A673 (cell line): Measurements from ENCODE around the gene ABCA5. TPM values are rescaled to one million over a fixed set of nuclear protein-coding genes. Genes with fewer than 3 reads are reported as not detected.
A peak's percentile ranks its signal among the peaks of the same experiment; 100 is the strongest.

Source experiments
- Bru-seq: library from RNA; stranded (reverse); fragments of 400-500 nt; gene quantifications from one replicate; lab custom pipeline; 2021; lab: Mats Ljungman, UMichigan
- BruChase-seq, 2 experiments: library from RNA; stranded (reverse); fragments of 400-500 nt; gene quantifications; one replicate each; lab custom pipeline; 2021; lab: Mats Ljungman, UMichigan
- BruUV-seq: library from RNA; stranded (reverse); fragments of 400-500 nt; replicated peaks from 2 replicates; lab custom pipeline; 2021; lab: Mats Ljungman, UMichigan
- CTCF ChIA-PET: fragments of 300-600 bp; sonication (Branson Sonifier 250); formaldehyde crosslinking; loops from one replicate; lab custom pipeline; 2022; ENCODE audit warnings: antibody characterized with exemption; lab: Charles Lee
- POLR2A ChIA-PET: fragments of 300-600 bp; sonication (Branson Sonifier 250); formaldehyde crosslinking; loops from one replicate; lab custom pipeline; 2022; ENCODE audit warnings: antibody characterized with exemption; ENCODE audit not compliant: low non-redundant PET; lab: Charles Lee
- DNase-seq: peaks from one replicate; pipeline ENCODE4 v3.0.0-alpha.2; 2015; ENCODE audit warnings: low spot score
- H3K27ac ChIP-seq: fragments of 200-600 bp; sonication (generic); 2 replicates; pipeline ENCODE4 v1.5.1; 2016; ENCODE audit warnings: mixed run types, low read depth, mild to moderate bottlenecking, mixed read lengths, antibody characterized with exemption, low read length; ENCODE audit not compliant: poor library complexity, severe bottlenecking
- H3K27me3 ChIP-seq: fragments of 200-600 bp; sonication (generic); replicated peaks from 2 replicates; pipeline ENCODE4 v1.6.1; 2017; ENCODE audit warnings: mixed run types, low read depth, mild to moderate bottlenecking, mixed read lengths, antibody characterized with exemption, low read length; ENCODE audit not compliant: insufficient read depth, poor library complexity
- H3K36me3 ChIP-seq: fragments of 200-600 bp; sonication (generic); 2 replicates; pipeline ENCODE4 v1.6.1; 2016; ENCODE audit warnings: mixed run types, mild to moderate bottlenecking, mixed read lengths, antibody characterized with exemption, low read length; ENCODE audit not compliant: insufficient read depth, poor library complexity, severe bottlenecking
- H3K4me1 ChIP-seq: fragments of 200-600 bp; sonication (generic); 2 replicates; pipeline ENCODE4 v1.6.1; 2017; ENCODE audit warnings: mixed run types, mild to moderate bottlenecking, mixed read lengths, antibody characterized with exemption, low read length; ENCODE audit not compliant: insufficient read depth, poor library complexity, severe bottlenecking
- H3K4me3 ChIP-seq: fragments of 200-600 bp; sonication (generic); 2 replicates; pipeline ENCODE4 v1.5.1; 2016; ENCODE audit warnings: low read depth, mixed run types, mild to moderate bottlenecking, mixed read lengths, low read length; ENCODE audit not compliant: poor library complexity, severe bottlenecking
- H3K9me3 ChIP-seq: fragments of 200-600 bp; sonication (generic); 2 replicates; pipeline ENCODE4 v1.6.1; 2016; ENCODE audit warnings: mixed run types, low read depth, mild to moderate bottlenecking, mixed read lengths, antibody characterized with exemption, low read length; ENCODE audit not compliant: poor library complexity, severe bottlenecking
- EZH2 ChIP-seq: fragments of 200-600 bp; sonication (generic); IDR thresholded peaks from 2 replicates; pipeline ENCODE4 v1.6.1; 2017; ENCODE audit warnings: borderline replicate concordance, low read depth, mild to moderate bottlenecking, mixed read lengths, antibody characterized with exemption, low read length; ENCODE audit not compliant: poor library complexity, severe bottlenecking
- intact Hi-C: fragments of 100-400 bp; cut with micrococcal nuclease; formaldehyde crosslinking; loops from one replicate; pipeline ENCODE4 v1.10.0; 2022; ENCODE audit not compliant: unreplicated experiment
- long read RNA-seq: library from polyadenylated mRNA; stranded (forward); transcript quantifications from one replicate; pipeline ENCODE4 v2.0.0, GENCODE V29; 2022
- total RNA-seq: library from RNA; stranded (reverse); gene quantifications from 2 replicates; pipeline ENCODE4 v1.2.3, GENCODE V29; 2021
- TF ChIP-seq, protein P1 (sequence below): fragments of 300-800, 200-600 bp; sonication (generic); conservative IDR thresholded peaks from 2 replicates; pipeline ENCODE4 v1.5.1; 2017; ENCODE audit warnings: low read depth, mild to moderate bottlenecking, antibody characterized with exemption, low read length, moderate library complexity, mixed read lengths

ABCA5 gene, protein sequence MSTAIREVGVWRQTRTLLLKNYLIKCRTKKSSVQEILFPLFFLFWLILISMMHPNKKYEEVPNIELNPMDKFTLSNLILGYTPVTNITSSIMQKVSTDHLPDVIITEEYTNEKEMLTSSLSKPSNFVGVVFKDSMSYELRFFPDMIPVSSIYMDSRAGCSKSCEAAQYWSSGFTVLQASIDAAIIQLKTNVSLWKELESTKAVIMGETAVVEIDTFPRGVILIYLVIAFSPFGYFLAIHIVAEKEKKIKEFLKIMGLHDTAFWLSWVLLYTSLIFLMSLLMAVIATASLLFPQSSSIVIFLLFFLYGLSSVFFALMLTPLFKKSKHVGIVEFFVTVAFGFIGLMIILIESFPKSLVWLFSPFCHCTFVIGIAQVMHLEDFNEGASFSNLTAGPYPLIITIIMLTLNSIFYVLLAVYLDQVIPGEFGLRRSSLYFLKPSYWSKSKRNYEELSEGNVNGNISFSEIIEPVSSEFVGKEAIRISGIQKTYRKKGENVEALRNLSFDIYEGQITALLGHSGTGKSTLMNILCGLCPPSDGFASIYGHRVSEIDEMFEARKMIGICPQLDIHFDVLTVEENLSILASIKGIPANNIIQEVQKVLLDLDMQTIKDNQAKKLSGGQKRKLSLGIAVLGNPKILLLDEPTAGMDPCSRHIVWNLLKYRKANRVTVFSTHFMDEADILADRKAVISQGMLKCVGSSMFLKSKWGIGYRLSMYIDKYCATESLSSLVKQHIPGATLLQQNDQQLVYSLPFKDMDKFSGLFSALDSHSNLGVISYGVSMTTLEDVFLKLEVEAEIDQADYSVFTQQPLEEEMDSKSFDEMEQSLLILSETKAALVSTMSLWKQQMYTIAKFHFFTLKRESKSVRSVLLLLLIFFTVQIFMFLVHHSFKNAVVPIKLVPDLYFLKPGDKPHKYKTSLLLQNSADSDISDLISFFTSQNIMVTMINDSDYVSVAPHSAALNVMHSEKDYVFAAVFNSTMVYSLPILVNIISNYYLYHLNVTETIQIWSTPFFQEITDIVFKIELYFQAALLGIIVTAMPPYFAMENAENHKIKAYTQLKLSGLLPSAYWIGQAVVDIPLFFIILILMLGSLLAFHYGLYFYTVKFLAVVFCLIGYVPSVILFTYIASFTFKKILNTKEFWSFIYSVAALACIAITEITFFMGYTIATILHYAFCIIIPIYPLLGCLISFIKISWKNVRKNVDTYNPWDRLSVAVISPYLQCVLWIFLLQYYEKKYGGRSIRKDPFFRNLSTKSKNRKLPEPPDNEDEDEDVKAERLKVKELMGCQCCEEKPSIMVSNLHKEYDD (N-terminal part only)
- total RNA-seq = 11.7 and 14.7 TPM in 2 replicates
- Bru-seq, nascent RNA = percentile 67 among the genes with signal in this experiment
- percentile 72 among the genes with signal in this experiment for BruChase-seq, experiment 1, labeled RNA remaining after a 2-hour chase
- percentile 75 among the genes with signal in this experiment for BruChase-seq, experiment 2, labeled RNA remaining after a 6-hour chase
- long read RNA-seq, partial matches to known transcripts = 1 of 2 reads
- long read RNA-seq, other reads (novel, unspliced or antisense) = 1 of 2 reads

DNA sequence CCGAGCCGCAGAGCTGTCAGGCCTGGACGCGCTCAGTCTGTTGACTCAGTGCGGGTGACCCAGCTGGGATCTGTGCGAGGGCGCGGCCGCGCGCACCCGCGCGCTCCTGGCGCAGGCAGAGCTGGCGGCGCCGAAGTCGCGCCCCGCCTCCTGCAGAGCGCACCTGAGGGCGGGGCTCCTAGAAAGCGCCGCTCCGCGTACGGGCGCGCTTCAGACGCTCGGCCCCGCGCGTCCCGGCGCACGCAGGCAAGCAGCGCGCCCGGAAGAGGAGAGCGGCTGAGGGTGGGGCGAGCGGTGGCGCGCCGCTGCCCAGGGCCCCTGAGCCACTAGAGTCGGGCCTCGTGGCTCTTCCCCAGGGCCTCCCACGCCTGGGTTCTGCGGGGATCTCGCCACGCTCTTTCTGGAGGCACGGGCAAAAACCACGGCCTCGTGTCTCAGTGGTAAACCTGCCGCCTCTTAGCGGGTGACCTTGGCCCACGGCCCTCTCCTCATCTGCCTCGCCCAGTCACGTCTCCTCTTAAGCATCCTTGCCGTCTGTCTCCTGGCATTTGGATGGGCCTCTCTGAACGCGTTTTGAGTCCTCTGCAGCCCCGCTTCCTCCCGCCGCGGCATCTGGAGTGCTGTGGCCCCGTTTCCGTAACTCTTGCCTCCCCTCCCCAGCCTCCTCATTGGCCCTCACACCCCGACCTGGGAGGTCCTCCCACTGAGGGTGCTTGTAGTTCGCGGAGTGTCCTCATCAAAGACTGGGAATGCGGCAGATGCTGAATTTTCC, at the start of gene ABCA5:
ABCA5 (minus strand) TSS at position 74 of the 772 bp plus-strand sequence. CDS start 12,718 bp downstream, outside the sequence.
- TF ChIP-seq, protein P1, sequence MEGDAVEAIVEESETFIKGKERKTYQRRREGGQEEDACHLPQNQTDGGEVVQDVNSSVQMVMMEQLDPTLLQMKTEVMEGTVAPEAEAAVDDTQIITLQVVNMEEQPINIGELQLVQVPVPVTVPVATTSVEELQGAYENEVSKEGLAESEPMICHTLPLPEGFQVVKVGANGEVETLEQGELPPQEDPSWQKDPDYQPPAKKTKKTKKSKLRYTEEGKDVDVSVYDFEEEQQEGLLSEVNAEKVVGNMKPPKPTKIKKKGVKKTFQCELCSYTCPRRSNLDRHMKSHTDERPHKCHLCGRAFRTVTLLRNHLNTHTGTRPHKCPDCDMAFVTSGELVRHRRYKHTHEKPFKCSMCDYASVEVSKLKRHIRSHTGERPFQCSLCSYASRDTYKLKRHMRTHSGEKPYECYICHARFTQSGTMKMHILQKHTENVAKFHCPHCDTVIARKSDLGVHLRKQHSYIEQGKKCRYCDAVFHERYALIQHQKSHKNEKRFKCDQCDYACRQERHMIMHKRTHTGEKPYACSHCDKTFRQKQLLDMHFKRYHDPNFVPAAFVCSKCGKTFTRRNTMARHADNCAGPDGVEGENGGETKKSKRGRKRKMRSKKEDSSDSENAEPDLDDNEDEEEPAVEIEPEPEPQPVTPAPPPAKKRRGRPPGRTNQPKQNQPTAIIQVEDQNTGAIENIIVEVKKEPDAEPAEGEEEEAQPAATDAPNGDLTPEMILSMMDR = no peak
- no peak for TF ChIP-seq EZH2
- H3K4me1 ChIP-seq = peaks cover 5% of the 10 kb centered on the region
- no peaks in the 10 kb centered on the region for H3K27me3 ChIP-seq
- no peaks in the 10 kb centered on the region for H3K9me3 ChIP-seq
- no peaks in the 10 kb centered on the region for H3K36me3 ChIP-seq
- intact Hi-C loops = no loop called here
- H3K4me3 ChIP-seq = peak within 1 kb of the TSS; percentile 75
- peak; percentile 90 for DNase-seq
- BruUV-seq = no TSS peak
- POLR2A ChIA-PET = no interaction called here
- CTCF ChIA-PET = interaction anchor here (1.1 kb wide), 1 partner anchor 8 kb away, joined by 3 read pairs; no protein-coding TSS in a partner anchor
- H3K27ac ChIP-seq = peak within 1 kb of the TSS; percentile 17

DNA sequence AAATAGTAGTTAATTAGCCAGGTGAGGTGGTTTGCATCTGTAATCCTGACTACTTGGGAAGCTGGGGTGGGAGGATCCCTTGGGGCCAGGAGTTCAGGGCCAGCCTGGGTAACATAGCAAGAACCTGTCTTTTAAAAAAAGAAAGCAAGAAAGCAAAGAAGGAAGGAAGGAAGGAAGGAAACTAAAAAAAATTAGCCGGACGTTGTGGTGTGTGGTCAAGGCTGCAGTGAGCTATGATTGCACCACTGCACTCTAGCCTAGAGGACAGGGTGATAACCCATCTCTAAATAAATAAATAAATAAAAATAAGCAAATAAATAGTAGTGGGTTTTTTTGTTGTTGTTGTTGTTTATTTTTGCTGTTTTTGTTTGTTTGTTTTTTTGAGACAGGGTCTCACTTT, 48.3 kb upstream of the ABCA5 start:
- TF ChIP-seq EZH2 = no peak
- TF ChIP-seq, protein P1 = no peak
- H3K4me3 ChIP-seq = no peak overlapping the region
- no peaks in the 10 kb centered on the region for H3K36me3 ChIP-seq
- ChIA-PET POLR2A (no interaction called here), CTCF (interaction anchor here (0.7 kb wide), 1 partner anchor 362 kb away, joined by 5 read pairs; no protein-coding TSS in a partner anchor)
- H3K27me3 ChIP-seq = no peaks in the 10 kb centered on the region
- intact Hi-C loops = no loop called here
- DNase-seq = no peak
- H3K9me3 ChIP-seq = no peaks in the 10 kb centered on the region
- no TSS peak for BruUV-seq
- no peak overlapping the region for H3K27ac ChIP-seq
- H3K4me1 ChIP-seq = no peaks in the 10 kb centered on the region
